Lung (tissue), 12 donors: ENCODE measurements around the gene MYO15A. TPM values are rescaled to one million over a fixed set of nuclear protein-coding genes. Genes with fewer than 3 reads are reported as not detected.

Source experiments
- ATAC-seq: fragments of 200-7000 bp; cut with Tn5 transposase; one replicate; pipeline ENCODE4 v1.9.1; 2020; ENCODE audit warnings: moderate number of reproducible peaks; ENCODE audit not compliant: insufficient read depth, low FRiP score
- DNase-seq, 3 donors: peaks; one replicate each; pipeline ENCODE4 v3.0.0-alpha.2; 2013 to 2017
- H3K27ac ChIP-seq, 2 donors: one replicate each; pipeline ENCODE4 v1.5.1; 2013; ENCODE audit warnings: mild to moderate bottlenecking in 2 of 2, moderate library complexity in 2 of 2, control low read depth in 1 of 2, inconsistent platforms in 1 of 2, low read depth in 1 of 2, low read length in 1 of 2
- H3K27me3 ChIP-seq, 3 donors: one replicate each; pipeline ENCODE4 v1.5.1; 2013; ENCODE audit warnings: low read length in 2 of 3; ENCODE audit not compliant: control insufficient read depth in 3 of 3, insufficient read depth in 3 of 3
- H3K36me3 ChIP-seq, 4 donors: one replicate each; pipeline ENCODE4 v1.5.1; 2013; ENCODE audit warnings: low read length in 4 of 4, mild to moderate bottlenecking in 1 of 4, moderate library complexity in 1 of 4; ENCODE audit not compliant: control insufficient read depth in 4 of 4, insufficient read depth in 4 of 4
- H3K4me1 ChIP-seq, 5 donors: one replicate each; pipeline ENCODE4 v1.5.1; 2013; ENCODE audit warnings: low read length in 5 of 5, mild to moderate bottlenecking in 2 of 5, moderate library complexity in 1 of 5; ENCODE audit not compliant: control insufficient read depth in 5 of 5, insufficient read depth in 5 of 5
- H3K4me3 ChIP-seq: one replicate; pipeline ENCODE4 v1.5.1; 2013; ENCODE audit warnings: mild to moderate bottlenecking, control low read depth, moderate library complexity
- H3K9ac ChIP-seq, 2 donors: one replicate each; pipeline ENCODE4 v1.5.1; 2013; ENCODE audit warnings: low read length in 2 of 2, control low read depth in 1 of 2; ENCODE audit not compliant: insufficient read depth in 1 of 2
- H3K9me3 ChIP-seq, 4 donors: one replicate each; pipeline ENCODE4 v1.5.1; 2013; ENCODE audit warnings: low read length in 3 of 4, mild to moderate bottlenecking in 1 of 4, moderate library complexity in 1 of 4; ENCODE audit not compliant: control insufficient read depth in 4 of 4, insufficient read depth in 3 of 4
- WGBS, 2 donors: extraction: QIAGEN DNeasy Blood & Tissue Kit; methylation state at CpG; one replicate each; pipeline ENCODE4 v1.1.7; 2013; 5-methylcytosine and 5-hydroxymethylcytosine counted together
- polyA plus RNA-seq, 2 donors: library from polyadenylated mRNA; stranded (reverse); fragments of 200-250 nt; gene quantifications; one replicate each; pipeline ENCODE4 v1.2.1, GENCODE V29; 2013
- total RNA-seq, 2 donors: library from RNA; depleted of rRNA in 1 of 2; stranded (reverse); fragments of >200 nt in 1 of 2; gene quantifications; one replicate each; pipeline ENCODE4 v1.2.1, GENCODE V29; 2014 to 2021
- TF ChIP-seq, protein P1 (sequence below): IDR thresholded peaks from 2 replicates; pipeline ENCODE4 v1.5.1; 2012; ENCODE audit warnings: mild to moderate bottlenecking; ENCODE audit errors: control extremely low read depth, extremely low read depth
- donor health status: control.
- donor health status: control.
- donor health status: Bipolar disorder and iron deficiency.
- donor health status: healthy.
- donor health status: DM: yes; HTN: yes; CAD: no.

The MYO15A gene
- total and polyA plus RNA-seq, 4 donors: 0.56 to 2.7 (median 2.3) TPM

DNA sequence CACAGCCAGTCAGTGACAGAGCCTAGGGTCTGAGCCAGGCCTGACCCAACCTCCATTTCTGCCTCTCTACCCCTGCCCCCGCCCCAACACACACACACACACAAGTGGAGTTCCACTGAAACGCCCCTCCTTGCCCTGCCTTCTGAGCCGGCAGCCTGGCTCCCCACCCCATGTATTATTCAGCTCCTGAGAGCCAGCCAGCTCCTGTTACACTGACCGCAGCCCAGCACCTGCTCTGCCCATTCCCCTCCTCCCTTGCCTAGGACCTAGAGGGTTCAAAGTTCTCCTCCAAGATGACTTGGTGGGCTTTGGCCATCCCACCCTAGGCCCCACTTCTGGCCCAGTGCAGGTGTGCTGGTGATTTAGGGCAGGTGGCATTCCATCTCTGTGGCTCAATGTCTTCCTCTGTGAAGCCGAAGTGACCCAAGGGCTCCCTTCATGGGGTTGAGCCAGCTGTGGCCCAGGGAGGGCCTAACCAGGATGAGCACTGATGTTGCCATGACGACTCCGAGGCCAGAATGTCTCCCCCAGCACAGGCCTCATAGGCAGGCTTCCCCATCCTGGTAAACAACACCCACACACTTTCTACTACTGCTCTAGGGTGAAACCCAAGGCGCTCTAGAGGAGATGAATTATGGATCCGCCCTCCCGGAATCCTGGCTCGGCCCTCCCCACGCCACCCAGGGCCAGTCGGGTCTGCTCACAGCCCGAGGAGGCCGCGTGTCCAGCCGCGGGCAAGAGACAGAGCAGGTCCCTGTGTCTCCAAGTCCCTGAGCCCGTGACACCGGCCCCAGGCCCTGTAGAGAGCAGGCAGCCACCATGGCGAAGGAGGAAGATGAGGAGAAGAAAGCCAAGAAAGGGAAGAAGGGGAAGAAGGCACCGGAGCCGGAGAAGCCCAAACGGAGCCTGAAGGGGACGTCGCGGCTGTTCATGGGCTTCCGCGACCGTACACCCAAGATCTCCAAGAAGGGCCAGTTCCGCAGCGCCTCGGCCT is 9.7 kb downstream of the MYO15A start:
- H3K9ac ChIP-seq: no peak overlapping the region

DNA sequence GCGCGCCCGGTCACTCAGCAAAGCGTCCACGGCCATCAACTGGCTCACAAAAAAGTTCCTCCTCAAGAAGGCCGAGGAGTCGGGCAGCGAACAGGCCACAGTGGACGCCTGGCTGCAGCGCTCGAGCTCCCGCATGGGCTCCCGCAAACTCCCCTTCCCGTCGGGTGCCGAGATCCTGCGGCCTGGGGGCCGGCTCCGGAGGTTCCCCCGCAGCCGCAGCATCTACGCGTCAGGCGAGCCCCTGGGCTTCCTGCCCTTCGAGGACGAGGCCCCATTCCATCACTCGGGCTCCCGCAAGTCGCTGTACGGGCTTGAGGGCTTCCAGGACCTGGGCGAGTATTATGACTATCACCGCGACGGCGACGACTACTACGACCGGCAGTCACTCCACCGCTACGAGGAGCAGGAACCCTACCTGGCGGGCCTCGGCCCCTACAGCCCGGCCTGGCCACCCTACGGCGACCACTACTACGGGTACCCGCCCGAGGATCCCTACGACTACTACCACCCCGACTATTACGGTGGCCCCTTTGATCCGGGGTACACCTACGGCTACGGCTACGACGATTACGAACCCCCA is 10.7 kb downstream of the MYO15A start:
- H3K9ac ChIP-seq: no peak overlapping the region
- H3K9me3 ChIP-seq: peaks cover 0 to 5% (median 0%) of the 10 kb centered on the region in 4 donors
- no peaks in the 10 kb centered on the region for H3K36me3 ChIP-seq
- peaks cover 0 to 17% (median 4%) of the 10 kb centered on the region in 5 donors for H3K4me1 ChIP-seq
- no peak overlapping the region for H3K4me3 ChIP-seq
- no peak for ATAC-seq
- WGBS, 2 donors: 97% methylated on average over 57 of the region's 57 CpGs
- H3K27me3 ChIP-seq: no peaks in the 10 kb centered on the region
- TF ChIP-seq, protein P1, sequence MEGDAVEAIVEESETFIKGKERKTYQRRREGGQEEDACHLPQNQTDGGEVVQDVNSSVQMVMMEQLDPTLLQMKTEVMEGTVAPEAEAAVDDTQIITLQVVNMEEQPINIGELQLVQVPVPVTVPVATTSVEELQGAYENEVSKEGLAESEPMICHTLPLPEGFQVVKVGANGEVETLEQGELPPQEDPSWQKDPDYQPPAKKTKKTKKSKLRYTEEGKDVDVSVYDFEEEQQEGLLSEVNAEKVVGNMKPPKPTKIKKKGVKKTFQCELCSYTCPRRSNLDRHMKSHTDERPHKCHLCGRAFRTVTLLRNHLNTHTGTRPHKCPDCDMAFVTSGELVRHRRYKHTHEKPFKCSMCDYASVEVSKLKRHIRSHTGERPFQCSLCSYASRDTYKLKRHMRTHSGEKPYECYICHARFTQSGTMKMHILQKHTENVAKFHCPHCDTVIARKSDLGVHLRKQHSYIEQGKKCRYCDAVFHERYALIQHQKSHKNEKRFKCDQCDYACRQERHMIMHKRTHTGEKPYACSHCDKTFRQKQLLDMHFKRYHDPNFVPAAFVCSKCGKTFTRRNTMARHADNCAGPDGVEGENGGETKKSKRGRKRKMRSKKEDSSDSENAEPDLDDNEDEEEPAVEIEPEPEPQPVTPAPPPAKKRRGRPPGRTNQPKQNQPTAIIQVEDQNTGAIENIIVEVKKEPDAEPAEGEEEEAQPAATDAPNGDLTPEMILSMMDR: no peak
- H3K27ac ChIP-seq: no peak overlapping the region
- no peak for DNase-seq

More for the DNA sequence above, 9.7 kb downstream of the MYO15A start:
- H3K27ac ChIP-seq: no peak overlapping the region
- H3K27me3 ChIP-seq: no peaks in the 10 kb centered on the region
- DNase-seq (no peak), ATAC-seq (no peak)
- WGBS, 2 donors: 91 to 93% methylated on average over 31 to 33 of the region's 33 CpGs
- H3K36me3 ChIP-seq: no peaks in the 10 kb centered on the region
- H3K4me1 ChIP-seq: peaks cover 0 to 10% (median 0%) of the 10 kb centered on the region in 5 donors
- H3K9me3 ChIP-seq: peaks cover 0 to 5% (median 0%) of the 10 kb centered on the region in 4 donors
- TF ChIP-seq, protein P1: no peak
- H3K4me3 ChIP-seq: no peak overlapping the region

DNA sequence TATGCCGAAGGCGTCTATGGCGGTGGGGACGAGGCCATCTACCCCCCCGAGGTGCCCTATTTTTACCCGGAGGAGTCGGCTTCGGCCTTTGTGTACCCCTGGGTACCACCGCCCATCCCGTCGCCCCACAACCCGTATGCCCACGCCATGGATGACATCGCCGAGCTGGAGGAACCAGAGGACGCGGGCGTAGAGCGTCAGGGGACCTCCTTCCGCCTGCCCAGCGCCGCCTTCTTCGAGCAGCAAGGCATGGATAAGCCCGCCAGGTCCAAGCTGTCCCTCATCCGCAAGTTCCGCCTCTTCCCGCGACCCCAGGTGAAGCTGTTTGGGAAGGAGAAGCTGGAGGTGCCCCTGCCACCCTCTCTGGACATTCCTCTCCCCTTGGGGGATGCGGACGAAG is 11.4 kb downstream of the MYO15A start:
- peaks cover 0 to 5% (median 0%) of the 10 kb centered on the region in 4 donors for H3K9me3 ChIP-seq
- no peak overlapping the region for H3K4me3 ChIP-seq
- 97 to 98% methylated on average over 30 of the region's 30 CpGs for WGBS, 2 donors
- ATAC-seq (no peak), DNase-seq (no peak)
- no peaks in the 10 kb centered on the region for H3K27me3 ChIP-seq
- TF ChIP-seq, protein P1: no peak
- no peak overlapping the region for H3K9ac ChIP-seq
- no peak overlapping the region for H3K27ac ChIP-seq
- peaks cover 0 to 23% (median 7%) of the 10 kb centered on the region in 5 donors for H3K4me1 ChIP-seq
- H3K36me3 ChIP-seq: no peaks in the 10 kb centered on the region
